Stimulated activated CD8-positive, alpha-beta memory T cell treated with anti-CD3 and anti-CD28 coated beads, Interleukin-4, amount 100 ng/mL, for 48 hours (primary cell): Measurements from ENCODE around the gene SMIM10L2A.
"Not testable (repeated sequence)": the region's sequence is repeated elsewhere in the genome, so short reads cannot be mapped to it uniquely, and the experiment has no call there.

Source experiments
- DNase-seq: peaks from one replicate; pipeline ENCODE4 v3.0.0-alpha.2; 2020

Gene SMIM10L2A

GRCh38 chrX:135423173-135423864, 1.6 kb downstream of the SMIM10L2A start:
- not testable (repeated sequence) for DNase-seq

GRCh38 chrX:135424469-135424868, 2.7 kb downstream of the SMIM10L2A start:
- no peak for DNase-seq

GRCh38 chrX:135425026-135425965, 3.6 kb downstream of the SMIM10L2A start:
- DNase-seq: no peak

GRCh38 chrX:135429429-135429828, 7.7 kb downstream of the SMIM10L2A start:
- no peak for DNase-seq

- DNase-seq: no peak
Measured at GRCh38 chrX:135431886-135432285, 10.1 kb downstream of the SMIM10L2A start.

- DNase-seq: no peak
Measured at GRCh38 chrX:135432453-135432852, 10.7 kb downstream of the SMIM10L2A start.

- no peak for DNase-seq
Measured at GRCh38 chrX:135432881-135433521, 11.3 kb downstream of the SMIM10L2A start.

GRCh38 chrX:135433531-135434257, 11.9 kb downstream of the SMIM10L2A start:
- DNase-seq: no peak

GRCh38 chrX:135434258-135435138, 12.8 kb downstream of the SMIM10L2A start:
- DNase-seq: no peak

GRCh38 chrX:135435139-135435922, 13.6 kb downstream of the SMIM10L2A start:
- no peak for DNase-seq

- no peak for DNase-seq
Measured at GRCh38 chrX:135435933-135436332, 14.2 kb downstream of the SMIM10L2A start.

GRCh38 chrX:135436456-135436855, 14.7 kb downstream of the SMIM10L2A start:
- no peak for DNase-seq

GRCh38 chrX:135436966-135437866, 15.5 kb downstream of the SMIM10L2A start:
- DNase-seq: no peak

GRCh38 chrX:135437867-135438733, 16.4 kb downstream of the SMIM10L2A start:
- DNase-seq: no peak

GRCh38 chrX:135438734-135439043, 16.9 kb downstream of the SMIM10L2A start:
- DNase-seq: no peak

- DNase-seq: no peak
Measured at GRCh38 chrX:135449637-135450550, 28.1 kb downstream of the SMIM10L2A start.

GRCh38 chrX:135453381-135453780, 31.6 kb downstream of the SMIM10L2A start:
- no peak for DNase-seq

- no peak for DNase-seq
Measured at GRCh38 chrX:135454816-135455215, 33.1 kb downstream of the SMIM10L2A start.
